LoVo (cell line): ENCODE measurements around the gene ITPR2.
"Not testable (repeated sequence)": the region's sequence is repeated elsewhere in the genome, so short reads cannot be mapped to it uniquely, and the experiment has no call there.

Experiments used
- DNase-seq: peaks from one replicate; pipeline ENCODE4 v3.0.0-alpha.2; 2016; ENCODE audit warnings: low spot score

The ITPR2 gene

DNA sequence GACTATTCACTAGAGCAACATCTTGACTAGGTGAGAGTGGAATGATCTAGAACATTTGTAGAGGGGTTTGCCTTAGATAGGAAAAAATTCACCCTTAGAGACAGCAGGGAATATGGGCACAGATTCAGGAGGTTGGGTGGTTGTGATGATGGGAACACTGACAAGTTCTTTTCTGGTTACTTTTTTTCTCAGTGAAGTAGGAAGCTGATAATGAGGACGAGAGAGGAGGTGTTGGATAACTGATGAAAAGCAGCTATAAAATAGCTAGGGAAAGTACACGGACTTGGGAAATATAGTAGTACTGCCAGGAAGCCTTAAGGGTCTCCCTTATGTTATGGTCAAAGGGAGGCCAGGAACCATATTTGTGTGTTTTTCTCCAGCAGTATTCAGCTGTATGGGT is 387.1 kb downstream of the ITPR2 start:
- no peak for DNase-seq

DNA sequence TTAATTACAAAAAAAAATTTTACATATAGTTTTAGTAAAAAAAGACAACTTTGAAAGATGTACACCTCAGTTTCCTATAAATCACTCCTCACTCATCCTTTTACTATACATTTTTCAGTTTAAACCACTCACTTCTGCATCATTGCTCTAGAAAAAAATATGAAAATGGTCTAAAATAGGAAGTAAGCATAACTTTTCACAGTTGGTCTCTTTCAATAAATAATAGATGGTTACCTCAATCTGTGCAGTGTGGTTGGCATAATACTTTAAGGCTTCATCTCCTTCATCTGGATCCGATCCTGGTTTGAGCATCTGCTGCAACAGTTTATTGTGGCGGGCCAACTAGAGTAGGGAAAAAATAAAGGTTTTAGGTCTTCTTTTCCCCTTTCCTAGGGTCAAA is 389.7 kb downstream of the ITPR2 start:
- DNase-seq, result no peak

DNA sequence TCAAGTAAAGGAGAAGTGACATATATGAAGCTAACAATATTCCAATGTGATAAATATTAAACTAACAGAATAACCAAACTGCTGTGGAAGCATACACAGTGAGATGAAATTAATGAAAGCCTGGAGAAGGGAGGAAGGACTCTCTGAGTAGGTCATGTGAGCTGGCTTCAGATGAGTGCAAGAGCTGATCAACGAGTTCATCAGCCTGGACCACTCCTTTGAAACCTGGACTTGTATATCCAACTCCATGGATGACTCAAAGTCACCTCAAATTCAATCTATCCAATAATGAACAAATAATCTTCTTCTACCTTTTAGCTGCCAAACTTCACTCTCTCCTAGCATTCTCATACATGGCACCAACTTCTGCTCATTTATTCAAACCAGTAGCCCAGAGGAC is 391.6 kb downstream of the ITPR2 start:
- no peak for DNase-seq

DNA sequence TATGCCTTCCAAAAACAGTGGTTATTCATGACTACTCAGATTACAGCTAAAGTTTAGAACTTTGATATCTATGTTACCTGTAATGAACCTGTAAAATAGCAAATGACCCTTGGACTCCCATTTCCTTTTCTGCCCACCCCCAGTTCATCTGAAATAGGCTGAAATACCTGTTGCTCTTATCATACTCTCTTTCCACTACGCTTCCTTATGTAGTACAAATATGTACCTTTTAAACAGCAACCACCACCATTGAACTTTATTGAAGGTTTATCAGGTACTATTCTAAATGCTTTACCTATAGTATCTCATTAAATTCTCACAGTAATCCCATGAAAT is 398.0 kb downstream of the ITPR2 start:
- peak; percentile 9 for DNase-seq

DNA sequence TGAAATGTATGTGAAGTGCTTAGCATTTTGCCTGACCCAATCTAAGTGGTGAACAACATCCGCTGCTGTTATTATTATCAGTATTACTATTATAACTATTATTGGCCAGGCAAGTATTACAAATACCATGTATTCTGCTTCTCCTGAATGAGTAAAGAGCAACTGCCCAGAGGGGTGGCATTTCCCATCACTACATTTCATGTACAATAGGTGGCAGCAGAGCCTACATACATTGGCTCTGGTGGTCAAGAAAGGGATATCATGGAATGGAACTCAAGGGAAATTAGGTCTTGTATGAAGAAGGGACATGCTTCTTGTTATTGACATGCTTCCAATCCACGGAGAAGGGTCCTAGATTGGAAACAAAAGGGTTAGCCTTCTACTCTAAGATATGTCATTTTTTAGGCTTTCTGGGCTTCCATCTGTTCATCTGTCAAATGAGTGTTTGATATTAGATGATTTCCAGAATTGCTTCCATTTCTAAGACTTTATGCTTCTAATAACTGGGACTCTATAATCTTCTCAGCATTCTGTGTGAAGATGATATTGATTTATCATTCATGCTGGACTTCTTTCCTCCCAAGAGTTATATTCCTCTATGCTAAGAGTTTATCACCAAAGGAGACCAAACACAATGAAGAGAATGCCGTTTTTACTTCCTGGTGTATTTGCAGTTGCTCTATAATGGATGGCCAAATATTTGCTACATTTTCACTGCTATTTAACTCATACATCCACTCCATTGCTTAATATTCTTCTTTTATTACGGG is 398.5 kb downstream of the ITPR2 start:
- DNase-seq, result peak; percentile 68

DNA sequence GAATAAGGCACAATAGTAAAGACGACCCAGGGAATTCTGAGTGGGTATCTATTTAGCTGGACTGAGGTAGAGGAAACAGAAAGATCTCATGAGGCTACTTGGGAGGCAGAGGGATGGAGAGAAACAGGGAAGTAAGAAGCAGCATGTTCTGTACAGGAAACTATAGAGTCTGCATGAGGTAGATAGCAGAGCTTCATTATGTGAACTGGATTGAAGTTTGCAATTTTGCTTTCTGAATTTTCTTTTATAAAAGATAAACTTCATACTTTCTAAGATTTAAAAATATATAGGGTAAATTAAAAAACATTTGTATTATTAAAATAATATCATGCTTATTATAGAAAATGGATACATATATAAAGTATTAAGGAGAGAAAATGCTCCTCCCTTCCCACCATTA is 399.3 kb downstream of the ITPR2 start:
- not testable (repeated sequence) for DNase-seq

DNA sequence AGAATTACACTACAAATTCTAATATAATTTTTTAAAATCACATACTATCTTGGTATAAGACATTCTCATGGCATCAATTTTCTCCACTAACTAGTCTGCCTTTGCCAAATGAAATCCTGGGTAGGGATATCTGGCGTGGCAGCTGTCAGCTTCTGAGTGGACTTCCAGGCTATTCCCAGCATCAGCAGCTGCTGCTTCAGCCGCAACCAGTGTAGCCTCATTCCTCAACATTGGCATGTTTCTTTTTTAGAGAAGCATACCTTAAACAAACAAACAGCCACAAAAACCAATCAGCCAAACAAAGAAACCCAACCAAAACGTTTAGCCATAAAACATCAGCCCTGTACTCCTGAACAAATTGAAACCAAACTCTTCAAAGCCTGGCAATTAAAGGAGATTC is 401.8 kb downstream of the ITPR2 start:
- DNase-seq, result no peak

DNA sequence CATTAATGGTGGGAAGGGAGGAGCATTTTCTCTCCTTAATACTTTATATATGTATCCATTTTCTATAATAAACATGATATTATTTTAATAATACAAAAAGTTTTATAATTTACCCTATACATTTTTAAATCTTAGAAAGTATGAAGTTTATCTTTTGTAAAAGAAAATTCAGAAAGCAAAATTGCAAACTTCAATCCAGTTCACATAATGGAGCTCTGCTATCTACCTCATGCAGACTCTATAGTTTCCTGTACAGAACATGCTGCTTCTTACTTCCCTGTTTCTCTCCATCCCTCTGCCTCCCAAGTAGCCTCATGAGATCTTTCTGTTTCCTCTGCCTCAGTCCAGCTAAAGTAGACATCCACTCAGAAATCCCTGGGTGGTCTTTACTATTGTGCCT is 402.4 kb downstream of the ITPR2 start:
- DNase-seq, result not testable (repeated sequence)

DNA sequence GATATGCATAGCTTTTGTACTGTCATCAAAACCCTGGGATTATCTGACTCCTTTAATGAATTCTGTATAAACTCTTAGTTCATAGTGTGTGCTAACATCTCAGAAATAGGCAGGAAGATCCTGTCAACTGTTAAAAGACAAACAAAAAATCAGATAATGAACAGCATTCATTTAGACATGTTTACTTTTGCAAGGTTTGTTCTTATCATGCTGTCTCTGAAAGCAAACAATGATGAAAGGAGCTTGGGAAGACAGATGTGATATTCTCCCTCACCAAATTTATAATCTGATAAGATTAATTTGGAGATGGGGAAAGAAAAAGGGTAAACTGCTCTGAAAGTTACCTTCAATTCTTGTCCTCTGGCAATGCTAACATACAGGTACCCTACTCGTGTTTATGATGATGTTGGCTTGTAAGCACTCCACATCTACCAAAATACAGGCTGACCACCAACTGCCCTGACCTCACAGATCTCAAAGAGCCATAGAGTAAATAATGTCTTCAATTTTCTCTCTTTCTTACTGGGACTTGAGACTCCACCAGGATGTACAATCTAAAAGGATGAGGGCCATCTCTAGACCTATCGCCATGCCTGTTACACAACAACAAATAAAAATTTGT is 403.8 kb downstream of the ITPR2 start:
- no peak for DNase-seq

DNA sequence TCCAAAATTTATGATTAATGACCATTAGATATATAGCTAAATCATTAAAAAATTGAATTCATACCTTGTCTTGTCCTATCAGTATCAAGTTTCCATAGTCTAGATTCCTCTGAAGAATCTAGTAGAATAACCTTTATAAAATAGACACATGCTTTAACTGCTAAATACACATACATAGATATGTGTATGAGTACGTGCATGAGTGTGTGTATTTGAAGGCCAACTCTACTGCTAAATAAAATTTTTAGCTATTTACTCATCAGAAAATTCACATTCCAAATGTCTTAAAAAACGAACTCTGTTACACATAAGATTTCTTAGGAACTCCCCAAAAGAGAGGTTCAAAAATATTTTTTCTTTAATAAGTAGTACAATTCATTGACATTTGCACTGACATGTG is 404.6 kb downstream of the ITPR2 start:
- DNase-seq, result no peak

DNA sequence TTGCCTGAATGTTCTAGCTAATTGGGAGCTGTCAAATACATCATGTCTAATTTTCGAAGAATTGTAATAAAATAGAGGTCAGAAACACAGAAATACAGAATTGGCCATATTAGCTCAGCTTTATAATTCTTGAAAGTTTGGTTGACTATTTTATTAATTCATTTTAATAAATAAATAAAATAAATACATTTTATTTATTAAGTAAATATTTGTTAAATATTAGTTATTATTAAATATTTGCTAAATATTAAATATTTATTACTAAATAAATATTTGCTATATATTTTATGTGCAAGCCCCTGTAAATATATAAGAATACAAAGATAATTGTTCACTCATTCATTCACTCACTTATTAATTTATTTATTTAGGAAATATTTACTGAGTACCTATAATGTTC is 406.3 kb downstream of the ITPR2 start:
- DNase-seq, result no peak

DNA sequence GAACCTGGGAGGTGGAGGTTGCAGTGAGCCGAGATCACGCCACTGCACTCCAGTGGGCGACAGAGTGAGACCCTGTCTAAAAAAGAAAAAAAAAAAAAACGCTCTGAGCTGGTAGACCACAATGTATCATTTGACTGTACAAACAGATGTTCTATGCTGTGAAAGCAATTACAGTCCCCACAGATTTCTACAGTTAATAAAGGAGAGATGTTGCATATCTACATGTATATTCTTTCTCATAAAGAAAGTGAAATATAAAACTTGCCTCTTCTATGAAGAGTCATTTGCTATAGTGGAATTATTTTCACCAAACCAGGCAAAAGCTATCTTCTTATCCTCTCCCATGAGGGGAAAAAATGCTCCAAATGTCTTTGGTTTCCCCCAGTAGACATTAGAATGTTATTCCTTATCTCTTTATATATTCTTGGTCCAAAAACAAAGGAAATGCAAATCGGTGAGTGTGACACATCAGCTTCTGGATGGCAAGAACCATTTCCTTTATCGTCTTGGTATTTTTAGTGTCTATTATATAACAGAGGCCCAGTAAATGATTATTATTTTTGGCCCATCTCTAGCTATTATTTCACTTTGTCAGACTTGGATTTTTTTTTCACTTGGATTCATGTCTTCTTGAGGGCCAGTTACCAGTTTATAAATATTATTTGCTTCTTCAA is 407.3 kb downstream of the ITPR2 start:
- no peak for DNase-seq

DNA sequence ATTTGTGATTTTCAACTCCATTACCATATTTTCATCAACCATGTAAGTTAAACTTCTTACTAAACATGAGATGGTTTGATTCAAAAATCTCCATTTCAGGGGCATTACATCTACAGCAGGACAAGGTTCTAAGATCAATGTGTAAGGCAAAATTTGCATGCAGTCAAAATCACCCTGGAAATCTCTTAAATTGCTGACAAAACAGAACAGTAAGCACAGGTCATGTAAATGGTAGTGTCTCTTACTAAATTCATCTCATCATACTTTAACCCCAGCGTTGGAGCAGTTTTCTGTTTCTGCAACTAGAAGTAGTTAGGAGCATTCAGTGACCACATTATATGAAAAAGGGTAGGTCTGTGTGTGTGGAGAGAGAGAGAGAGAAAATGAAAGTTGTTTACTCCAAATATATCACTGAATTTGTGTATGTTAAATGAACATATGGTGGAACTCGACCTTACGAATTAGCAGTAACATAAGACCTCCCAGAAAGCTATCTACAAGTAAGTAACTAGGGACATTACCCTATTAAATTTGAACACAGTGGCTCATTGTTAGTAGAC is 410.1 kb downstream of the ITPR2 start:
- no peak for DNase-seq

DNA sequence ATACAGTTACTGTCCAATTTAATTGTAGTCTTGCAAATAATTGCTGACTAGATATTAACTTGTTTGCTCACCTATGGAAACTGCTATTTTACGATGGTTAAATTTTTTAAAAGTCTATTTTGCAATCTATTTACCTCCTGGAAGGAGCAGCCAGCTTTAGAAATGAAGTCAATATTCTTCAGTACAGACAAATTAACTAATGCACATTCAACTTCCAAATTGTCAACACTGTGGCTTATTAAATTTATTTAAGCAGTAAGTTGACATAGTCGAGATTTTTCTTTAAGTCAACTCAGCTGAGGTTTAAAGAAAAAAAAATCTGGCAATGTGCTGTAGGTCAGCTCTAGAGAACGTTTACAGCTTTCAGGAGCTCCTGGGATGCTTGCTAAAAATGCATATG is 416.4 kb downstream of the ITPR2 start:
- DNase-seq, result no peak

DNA sequence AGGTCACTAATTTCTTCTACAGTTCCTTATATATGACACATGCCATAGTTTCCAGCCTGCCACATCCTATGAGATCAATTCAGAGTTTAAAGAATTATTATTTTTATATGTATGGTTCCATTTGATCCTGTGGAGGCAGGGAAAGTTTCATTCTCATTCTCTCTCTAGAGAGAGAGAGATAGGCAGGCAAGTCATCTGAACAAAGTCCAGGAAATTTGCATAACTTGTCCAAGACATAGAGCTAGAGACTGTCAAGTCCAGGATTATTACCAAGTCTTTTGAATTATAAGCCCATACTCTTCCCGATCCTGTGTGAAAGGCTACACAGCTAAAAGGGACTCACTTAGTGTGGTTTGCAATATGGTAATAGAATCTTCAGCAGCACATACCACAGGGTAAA is 422.3 kb downstream of the ITPR2 start:
- no peak for DNase-seq

DNA sequence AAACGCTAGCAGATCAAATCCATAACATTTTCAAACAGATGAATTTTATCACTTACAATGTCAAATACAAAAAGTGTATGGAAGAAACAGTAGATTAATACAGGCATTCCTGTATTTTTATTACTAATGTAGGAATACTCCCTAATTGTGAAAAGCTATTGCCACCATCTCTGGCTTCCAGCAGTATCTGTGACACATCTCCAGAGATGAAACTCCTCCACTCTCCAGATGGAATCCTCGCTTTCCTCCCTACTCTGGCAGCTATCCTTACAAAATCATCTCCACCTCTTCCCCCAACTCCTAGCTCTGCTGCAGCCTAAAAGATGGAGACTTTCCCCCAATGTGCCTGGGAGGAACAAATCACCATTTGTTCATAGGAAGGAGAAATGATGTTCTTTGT is 426.2 kb downstream of the ITPR2 start:
- no peak for DNase-seq

DNA sequence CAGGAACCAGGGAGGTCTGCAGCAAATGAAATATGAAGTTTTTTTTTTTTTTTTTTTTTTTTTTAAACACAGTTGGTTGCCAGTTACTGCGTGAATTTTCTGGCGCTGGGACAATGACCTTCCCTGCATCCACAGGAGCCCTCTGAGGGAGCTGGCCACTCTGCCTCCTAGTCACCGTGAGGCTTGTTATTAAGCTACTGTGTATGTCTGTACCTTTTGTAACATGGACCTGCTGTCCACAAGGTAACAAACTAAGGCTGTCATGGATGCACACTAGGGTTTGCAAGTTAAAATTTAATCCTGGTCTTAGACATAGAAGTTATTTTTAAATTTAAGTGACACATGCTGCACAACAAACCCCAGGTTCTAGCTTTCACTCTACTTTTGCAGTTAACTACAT is 426.6 kb downstream of the ITPR2 start:
- no peak for DNase-seq

DNA sequence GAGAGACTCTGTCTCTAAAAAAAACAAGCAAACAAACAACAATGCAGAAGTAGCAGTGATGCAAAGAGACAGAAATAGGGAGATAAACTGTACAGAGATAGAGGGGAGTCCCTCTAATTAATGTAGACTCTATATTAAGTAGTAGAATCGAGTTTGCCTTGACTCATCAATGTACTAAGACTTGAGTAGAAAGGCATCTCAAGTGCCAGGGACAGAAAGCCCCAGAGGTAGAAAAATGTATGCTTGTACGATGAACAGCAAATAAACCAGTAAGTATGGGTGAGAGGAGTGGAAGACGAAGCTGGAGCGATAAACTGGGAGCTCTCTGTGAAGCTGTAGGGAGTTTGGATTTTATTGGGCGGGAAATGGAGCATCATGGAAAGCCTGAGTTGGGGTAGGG is 429.4 kb downstream of the ITPR2 start:
- no peak for DNase-seq

DNA sequence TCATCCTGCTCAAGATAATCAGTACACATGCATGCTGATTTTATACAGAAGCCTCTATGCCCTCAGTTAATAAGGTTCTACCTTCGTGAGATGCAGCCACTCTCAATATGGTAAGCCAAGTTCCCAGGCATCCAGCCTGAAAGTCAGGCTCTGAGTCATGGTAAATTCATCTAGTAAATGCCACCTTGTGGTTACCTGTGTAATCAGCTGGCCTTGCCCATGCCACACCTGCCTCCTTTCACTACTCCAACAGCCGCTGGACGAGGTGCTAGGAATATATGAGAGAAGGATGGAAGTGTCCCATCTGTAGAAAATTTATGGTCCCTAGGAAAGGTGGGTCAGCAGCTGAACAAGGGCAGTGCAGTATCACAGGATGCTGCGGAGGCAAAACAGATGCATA is 430.3 kb downstream of the ITPR2 start:
- peak; percentile 90 for DNase-seq

DNA sequence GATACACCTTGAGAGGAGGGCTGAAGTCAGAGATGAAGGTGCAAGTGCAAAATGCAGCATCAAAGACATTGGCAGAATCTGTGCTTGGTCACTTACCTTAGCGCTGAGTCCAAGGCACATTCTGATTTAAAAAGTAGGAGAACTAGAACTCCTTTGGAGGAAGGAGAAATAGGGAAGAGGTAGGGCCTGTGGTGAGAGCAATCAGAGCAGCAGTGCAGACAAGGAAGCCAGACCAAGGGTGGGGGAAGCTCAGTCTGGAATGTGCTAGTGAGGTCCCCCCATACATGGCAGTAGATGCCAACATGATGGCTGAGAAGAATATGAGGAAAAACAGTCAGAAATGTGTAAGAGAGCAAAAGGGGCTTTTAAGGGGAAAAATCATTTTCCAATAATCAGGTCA is 431.1 kb downstream of the ITPR2 start:
- DNase-seq, result no peak

DNA sequence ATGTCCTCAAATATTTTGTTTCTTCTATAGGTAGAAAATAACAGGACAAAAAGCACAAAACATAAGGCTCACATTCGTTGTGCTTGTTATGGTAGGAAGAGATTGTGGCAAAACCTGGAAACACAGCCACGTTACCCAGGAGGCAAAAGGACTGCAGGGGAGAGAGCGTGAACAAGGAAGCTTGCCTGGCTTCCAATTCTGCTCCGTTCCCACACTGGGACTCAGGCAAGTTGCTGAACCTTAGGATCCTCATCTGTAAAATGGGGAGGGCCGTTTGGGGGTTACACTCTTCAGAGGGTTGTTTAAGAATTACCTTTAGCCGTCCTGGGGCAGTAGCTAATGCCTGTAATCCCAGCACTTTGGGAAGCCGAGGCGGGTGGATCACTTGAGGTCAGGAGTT is 432.4 kb downstream of the ITPR2 start:
- no peak for DNase-seq

DNA sequence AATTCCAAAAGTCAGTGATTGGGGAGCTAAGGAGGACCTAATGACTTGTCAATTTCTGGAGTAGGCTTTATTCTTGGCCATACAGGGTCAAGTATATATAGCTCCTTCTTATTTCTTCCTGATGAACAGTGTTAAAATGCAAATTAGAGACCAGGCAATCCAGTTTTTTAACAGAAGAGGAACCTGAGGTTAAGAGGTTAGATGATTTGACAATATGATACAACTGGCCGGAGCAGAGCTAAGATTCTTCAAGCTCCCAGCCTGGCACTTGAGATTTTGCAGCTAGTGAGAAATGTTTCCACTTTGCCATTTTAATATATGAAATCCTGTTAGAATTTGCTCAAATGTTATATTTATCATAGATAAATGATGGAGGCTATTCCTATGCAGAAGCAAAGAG is 433.6 kb downstream of the ITPR2 start:
- no peak for DNase-seq

DNA sequence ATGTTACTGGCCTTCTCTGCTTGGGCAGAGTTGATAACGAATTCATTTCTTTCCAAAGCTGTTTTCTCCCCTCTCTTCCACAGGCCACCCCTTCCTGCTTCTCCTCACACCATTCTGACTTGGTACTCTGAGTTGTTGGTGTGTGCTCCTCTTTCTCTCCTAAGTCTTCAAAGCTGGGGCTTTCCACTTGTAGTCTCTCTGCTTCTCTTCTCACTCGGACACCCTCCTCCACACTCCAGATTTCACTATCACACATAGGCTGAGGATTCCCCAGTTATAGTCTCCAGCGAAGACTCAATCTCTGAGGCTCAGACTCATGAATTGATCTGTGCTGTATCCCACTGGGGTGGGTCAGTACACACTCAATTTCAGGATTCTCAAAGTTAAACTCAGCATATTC is 436.6 kb downstream of the ITPR2 start:
- DNase-seq, result no peak
